Neuronal stem cell (in vitro differentiated cells): ENCODE measurements around the gene SYNPO2.

Source experiments
- DNase-seq: peaks from one replicate; pipeline ENCODE4 v3.0.0-alpha.2; 2013; ENCODE audit warnings: low spot score
- H2AFZ ChIP-seq: one replicate; pipeline ENCODE4 v1.6.1; 2013; ENCODE audit warnings: mild to moderate bottlenecking, low read length, inconsistent platforms
- H2AK5ac ChIP-seq: 2 replicates; pipeline ENCODE4 v1.6.1; 2013; ENCODE audit warnings: low read depth, mild to moderate bottlenecking, inconsistent platforms, low read length, moderate library complexity, mixed read lengths
- H2BK120ac ChIP-seq: 2 replicates; pipeline ENCODE4 v1.6.1; 2013; ENCODE audit warnings: low read depth, mild to moderate bottlenecking, inconsistent platforms, low read length, moderate library complexity, mixed read lengths
- H2BK12ac ChIP-seq: one replicate; pipeline ENCODE4 v1.6.1; 2013; ENCODE audit warnings: low read length, inconsistent platforms
- H2BK15ac ChIP-seq: 2 replicates; pipeline ENCODE4 v1.6.1; 2013; ENCODE audit warnings: mild to moderate bottlenecking, low read length, inconsistent platforms, mixed read lengths
- H2BK5ac ChIP-seq: one replicate; pipeline ENCODE4 v1.6.1; 2013; ENCODE audit warnings: inconsistent platforms, mild to moderate bottlenecking, low read length, moderate library complexity
- H3K14ac ChIP-seq: one replicate; pipeline ENCODE4 v1.6.1; 2013; ENCODE audit warnings: low read length, inconsistent platforms
- H3K18ac ChIP-seq: 2 replicates; pipeline ENCODE4 v1.6.1; 2013; ENCODE audit warnings: low read length, inconsistent platforms
- H3K23ac ChIP-seq: 2 replicates; pipeline ENCODE4 v1.6.1; 2013; ENCODE audit warnings: low read depth, mild to moderate bottlenecking, mixed read lengths, low read length, inconsistent platforms; ENCODE audit not compliant: poor library complexity
- H3K27ac ChIP-seq: replicated peaks from 3 replicates; pipeline ENCODE4 v1.5.1; 2013; ENCODE audit warnings: low read length, inconsistent platforms
- H3K27me3 ChIP-seq, 3 experiments: 2 replicates each; pipeline ENCODE4 v1.6.1; 2013; ENCODE audit warnings: low read length in 3 of 3, mild to moderate bottlenecking in 2 of 3, inconsistent platforms in 1 of 3, low read depth in 1 of 3, mixed read lengths in 1 of 3, moderate library complexity in 1 of 3; ENCODE audit not compliant: control insufficient read depth in 3 of 3, insufficient read depth in 3 of 3
- H3K36me3 ChIP-seq, 2 donors: replicated peaks in 1 of 2; 2 replicates each; pipeline ENCODE4 v1.6.1; 2013; ENCODE audit warnings: low read length in 2 of 2; ENCODE audit not compliant: control insufficient read depth in 2 of 2, insufficient read depth in 2 of 2
- H3K4ac ChIP-seq: 2 replicates; pipeline ENCODE4 v1.6.1; 2013; ENCODE audit warnings: inconsistent platforms, mild to moderate bottlenecking, low read length, moderate library complexity
- H3K4me1 ChIP-seq, 2 donors: 1 replicate in 1 of 2; 2 replicates in 1 of 2; pipeline ENCODE4 v1.6.1; 2013; ENCODE audit warnings: low read length in 2 of 2, low read depth in 1 of 2; ENCODE audit not compliant: control insufficient read depth in 2 of 2, insufficient read depth in 1 of 2
- H3K4me2 ChIP-seq: one replicate; pipeline ENCODE4 v1.6.1; 2013; ENCODE audit warnings: mild to moderate bottlenecking, low read length, inconsistent platforms; ENCODE audit not compliant: insufficient read depth, poor library complexity, severe bottlenecking
- H3K4me3 ChIP-seq, 2 donors: 2 replicates each; pipeline ENCODE4 v1.5.1; 2013; ENCODE audit warnings: low read length in 2 of 2, mild to moderate bottlenecking in 2 of 2, inconsistent platforms in 1 of 2, moderate library complexity in 1 of 2
- H3K79me1 ChIP-seq: one replicate; pipeline ENCODE4 v1.6.1; 2013; ENCODE audit warnings: low read depth, mild to moderate bottlenecking, inconsistent platforms, low read length, moderate library complexity
- H3K9ac ChIP-seq: one replicate; pipeline ENCODE4 v1.6.1; 2013; ENCODE audit warnings: mild to moderate bottlenecking, low read depth, low read length, inconsistent platforms; ENCODE audit not compliant: poor library complexity
- H3K9me3 ChIP-seq, 2 donors: replicated peaks in 1 of 2; 2 replicates each; pipeline versions ENCODE3 to v1.6.1; 2013; ENCODE audit warnings: low read length in 2 of 2, mild to moderate bottlenecking in 2 of 2, inconsistent platforms in 1 of 2, low read depth in 1 of 2, mixed read lengths in 1 of 2, moderate library complexity in 1 of 2; ENCODE audit not compliant: control insufficient read depth in 2 of 2, insufficient read depth in 1 of 2
- H4K8ac ChIP-seq: one replicate; pipeline ENCODE4 v1.6.1; 2013; ENCODE audit warnings: low read depth, mild to moderate bottlenecking, inconsistent platforms, low read length, moderate library complexity
- H4K91ac ChIP-seq: one replicate; pipeline ENCODE4 v1.6.1; 2013; ENCODE audit warnings: low read length, low read depth, mild to moderate bottlenecking, inconsistent platforms; ENCODE audit not compliant: poor library complexity
- WGBS, 2 donors: extraction: QIAGEN DNeasy Blood & Tissue Kit; methylation state at CpG; one replicate each; pipeline ENCODE4 v1.1.7; 2013; ENCODE audit warnings: missing lambda C conversion rate in 2 of 2, mixed read lengths in 1 of 2; ENCODE audit not compliant: insufficient read length in 2 of 2, insufficient replicate concordance in 1 of 2; ENCODE audit errors: extremely low coverage in 2 of 2; 5-methylcytosine and 5-hydroxymethylcytosine counted together

SYNPO2 gene

DNA sequence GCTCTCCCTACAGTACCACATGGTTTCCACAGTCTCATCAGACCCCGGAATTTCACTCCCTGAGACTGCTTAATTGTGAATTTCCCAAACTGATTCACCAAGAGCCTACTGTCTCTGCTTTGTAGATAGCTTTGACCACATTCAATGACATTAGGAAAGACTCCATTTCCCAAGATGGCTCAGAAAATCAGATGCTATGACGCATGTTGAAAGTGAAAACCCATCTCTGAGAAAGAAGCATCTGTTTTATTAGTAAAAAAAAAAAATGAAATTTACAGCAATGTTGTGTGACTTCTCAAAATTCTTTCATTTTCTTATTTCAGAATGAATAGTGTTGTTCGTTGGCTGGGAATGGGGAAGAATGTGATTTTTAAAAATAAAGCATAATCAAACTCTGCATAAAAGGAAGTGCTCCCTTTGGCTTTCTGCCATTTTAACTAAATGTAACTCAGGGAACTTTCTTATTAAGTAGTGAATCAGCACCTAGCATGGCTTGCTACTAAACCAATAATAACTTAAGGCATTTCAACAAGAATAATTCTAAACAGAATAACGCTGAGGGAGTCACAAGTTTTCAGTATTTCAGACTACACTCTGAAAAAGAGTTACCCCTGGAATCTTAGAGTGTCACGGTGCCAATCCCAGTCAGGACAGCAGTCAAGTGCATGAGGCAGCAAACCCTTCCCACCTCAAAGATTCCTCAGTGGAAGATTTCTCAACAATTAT lies 149.6 kb downstream of the SYNPO2 start:
- H3K27me3 ChIP-seq: no peaks in the 10 kb centered on the region
- no peak overlapping the region for H2BK15ac ChIP-seq
- no peak overlapping the region for H3K4me3 ChIP-seq
- H3K23ac ChIP-seq: no peak overlapping the region
- DNase-seq: no peak
- no peak overlapping the region for H3K18ac ChIP-seq
- H2BK12ac ChIP-seq: no peak overlapping the region
- H2BK120ac ChIP-seq: no peak overlapping the region
- H4K8ac ChIP-seq: no peak overlapping the region
- peaks cover 0 to 2% of the 10 kb centered on the region in 2 donors for H3K4me1 ChIP-seq
- no peaks in the 10 kb centered on the region for H3K36me3 ChIP-seq
- H3K9ac ChIP-seq: no peak overlapping the region
- H4K91ac ChIP-seq: no peak overlapping the region
- no peak overlapping the region for H3K4me2 ChIP-seq
- WGBS, 2 donors: no CpG with 5 or more reads among the region's 5 CpGs
- H2AK5ac ChIP-seq: no peak overlapping the region
- no peak overlapping the region for H2BK5ac ChIP-seq
- no peaks in the 10 kb centered on the region for H3K9me3 ChIP-seq
- H3K27ac ChIP-seq: no peak overlapping the region
- no peak overlapping the region for H3K14ac ChIP-seq
- H2AFZ ChIP-seq: no peak overlapping the region
- no peaks in the 10 kb centered on the region for H3K79me1 ChIP-seq
- no peak overlapping the region for H3K4ac ChIP-seq

DNA sequence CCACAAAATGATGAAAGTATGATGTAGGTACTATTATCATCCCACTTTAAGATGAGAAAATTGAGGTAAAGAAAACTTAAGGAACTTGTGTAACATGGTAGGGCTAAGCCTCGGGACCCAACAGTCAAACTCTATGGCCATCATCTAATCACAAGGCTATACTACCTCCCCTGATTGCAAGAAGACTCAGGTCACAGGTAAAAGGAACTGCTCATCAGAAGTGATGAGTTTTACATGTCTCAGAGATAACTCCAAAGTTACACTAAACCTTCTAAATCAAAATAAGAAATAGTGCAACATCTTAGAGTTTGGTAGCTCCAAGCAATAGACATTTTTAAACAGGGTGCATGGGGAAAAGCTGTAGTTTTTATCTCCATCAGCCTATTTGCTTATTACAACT lies 150.5 kb downstream of the SYNPO2 start:
- Histone ChIP-seq H3K79me1 (no peaks in the 10 kb centered on the region), H3K36me3 (no peaks in the 10 kb centered on the region), H3K18ac (no peak overlapping the region), H3K27me3 (no peaks in the 10 kb centered on the region), H2BK120ac (no peak overlapping the region), H3K27ac (no peak overlapping the region), H3K23ac (no peak overlapping the region), H2BK12ac (no peak overlapping the region), H3K9ac (no peak overlapping the region), H3K9me3 (no peaks in the 10 kb centered on the region), H3K4me1 (peaks cover 0 to 2% of the 10 kb centered on the region in 2 donors), H2BK15ac (no peak overlapping the region), H4K91ac (no peak overlapping the region), H2AFZ (no peak overlapping the region), H4K8ac (no peak overlapping the region), H3K4me3 (no peak overlapping the region), H2AK5ac (no peak overlapping the region), H3K4ac (no peak overlapping the region), H3K4me2 (no peak overlapping the region), H3K14ac (no peak overlapping the region), H2BK5ac (no peak overlapping the region)
- no CpG with 5 or more reads among the region's 1 CpG for WGBS, 2 donors
- DNase-seq: no peak

- H2AK5ac ChIP-seq: no peak overlapping the region
- no peak overlapping the region for H3K18ac ChIP-seq
- peaks cover 0 to 2% of the 10 kb centered on the region in 2 donors for H3K4me1 ChIP-seq
- no peak overlapping the region for H2BK5ac ChIP-seq
- no peak overlapping the region for H3K27ac ChIP-seq
- H3K4ac ChIP-seq: no peak overlapping the region
- H4K91ac ChIP-seq: no peak overlapping the region
- no peak overlapping the region for H2AFZ ChIP-seq
- no peak overlapping the region for H3K4me2 ChIP-seq
- H2BK15ac ChIP-seq: no peak overlapping the region
- no peak overlapping the region for H3K14ac ChIP-seq
- H3K23ac ChIP-seq: no peak overlapping the region
- no peaks in the 10 kb centered on the region for H3K79me1 ChIP-seq
- H2BK120ac ChIP-seq: no peak overlapping the region
- H3K9me3 ChIP-seq: no peaks in the 10 kb centered on the region
- no peak overlapping the region for H3K9ac ChIP-seq
- H3K36me3 ChIP-seq: no peaks in the 10 kb centered on the region
- H4K8ac ChIP-seq: no peak overlapping the region
- no peak for DNase-seq
- no peak overlapping the region for H2BK12ac ChIP-seq
- no peak overlapping the region for H3K4me3 ChIP-seq
- WGBS, 2 donors: no CpG with 5 or more reads among the region's 4 CpGs
- no peaks in the 10 kb centered on the region for H3K27me3 ChIP-seq
These were observed 151.1 kb downstream of the SYNPO2 start for GRCh38 chr4:119039779-119040178.

DNA sequence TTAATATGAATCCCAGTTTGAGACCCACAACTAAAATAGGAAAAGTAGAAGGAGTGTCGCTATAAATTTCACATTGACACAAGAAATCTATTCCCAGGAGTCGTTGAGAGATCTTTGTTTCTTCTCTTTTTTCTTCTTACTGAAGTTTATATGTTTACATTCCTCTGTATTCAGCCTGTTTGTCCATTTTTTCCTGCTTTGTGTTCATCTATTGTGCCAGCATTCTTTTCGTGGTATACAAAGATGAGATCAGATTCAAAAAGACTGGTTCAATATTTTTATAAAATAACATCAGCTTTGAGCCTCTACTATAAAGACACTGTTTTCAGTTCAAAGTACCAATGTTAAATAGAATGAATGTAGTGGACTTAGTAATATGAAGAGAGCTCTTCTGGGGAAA lies 151.6 kb downstream of the SYNPO2 start:
- Histone ChIP-seq H4K8ac (no peak overlapping the region), H2BK12ac (no peak overlapping the region), H2BK5ac (no peak overlapping the region), H3K18ac (no peak overlapping the region), H3K36me3 (no peaks in the 10 kb centered on the region), H2BK120ac (no peak overlapping the region), H2AFZ (no peak overlapping the region), H3K9me3 (no peaks in the 10 kb centered on the region), H2BK15ac (no peak overlapping the region), H3K4me2 (no peak overlapping the region), H3K23ac (no peak overlapping the region), H3K27me3 (no peaks in the 10 kb centered on the region), H4K91ac (no peak overlapping the region), H3K4me1 (peaks cover 0 to 2% of the 10 kb centered on the region in 2 donors), H2AK5ac (no peak overlapping the region), H3K4me3 (no peak overlapping the region), H3K79me1 (no peaks in the 10 kb centered on the region), H3K14ac (no peak overlapping the region), H3K9ac (no peak overlapping the region), H3K4ac (no peak overlapping the region), H3K27ac (no peak overlapping the region)
- no CpG with 5 or more reads among the region's 3 CpGs for WGBS, 2 donors
- DNase-seq: no peak
